Measurements from ENCODE around the gene CCDC157. TPM values are rescaled to one million over a fixed set of nuclear protein-coding genes. Genes with fewer than 3 reads are reported as not detected.
A peak's percentile ranks its signal among the peaks of the same experiment; 100 is the strongest.

The CCDC157 gene
- polyA plus RNA-seq, 2 donors: 1.6 to 2.2 TPM

DNA sequence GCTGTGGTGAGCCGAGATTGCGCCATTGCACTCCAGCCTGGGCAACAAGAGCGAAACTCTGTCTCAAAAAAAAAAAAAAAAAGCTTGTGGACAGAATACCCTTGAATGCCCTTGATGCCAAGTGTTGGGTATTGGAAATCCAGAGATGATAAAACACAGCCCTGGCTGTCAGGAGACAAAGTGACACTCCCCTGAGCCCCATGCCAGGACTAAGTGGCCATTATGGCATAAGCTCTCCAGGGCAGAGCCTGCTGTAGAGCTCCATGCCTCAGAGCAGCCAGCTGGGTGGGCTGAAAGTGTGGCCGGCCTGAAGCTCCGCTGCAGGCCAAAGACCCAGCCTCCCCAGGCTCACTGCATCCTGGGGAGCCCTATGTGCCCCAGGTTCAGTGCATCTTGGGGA, 25.5 kb downstream of the CCDC157 start:
- H3K36me3 ChIP-seq (ENCODE audit: control insufficient read depth in 2 of 2, insufficient read depth in 2 of 2, low read length in 1 of 2): peaks cover 0 to 19% of the 10 kb centered on the region in 2 donors

DNA sequence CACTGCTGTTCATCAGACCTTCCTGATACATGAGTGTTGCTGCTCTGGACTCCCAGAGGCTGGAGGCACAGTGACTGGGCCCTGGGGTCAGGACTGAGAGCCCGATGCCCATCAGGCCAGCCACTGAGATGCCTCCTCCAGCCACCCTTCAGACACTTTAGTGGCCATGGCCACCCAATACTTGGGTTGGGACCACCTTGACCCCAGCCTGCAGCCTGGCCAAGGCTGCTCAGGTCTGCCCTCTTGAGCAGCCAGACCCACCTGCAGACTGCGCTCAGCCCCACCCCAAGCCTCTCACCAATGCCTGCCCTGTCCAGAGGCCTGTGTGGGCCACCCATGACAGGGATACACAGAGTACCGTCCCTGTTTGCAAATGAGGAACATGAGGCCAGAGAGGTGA, 26.3 kb downstream of the CCDC157 start:
- peaks cover 0 to 15% of the 10 kb centered on the region in 2 donors for H3K36me3 ChIP-seq (ENCODE audit: control insufficient read depth in 2 of 2, insufficient read depth in 2 of 2, low read length in 1 of 2)
- H3K9me3 ChIP-seq (ENCODE audit: control insufficient read depth in 2 of 2, insufficient read depth in 1 of 2, low read depth in 1 of 2, low read length in 1 of 2): no peaks in the 10 kb centered on the region
- no peak overlapping the region for H3K4me3 ChIP-seq (ENCODE audit: low read depth in 1 of 2, low read length in 2 of 2)
- peaks cover 0 to 9% of the 10 kb centered on the region in 2 donors for H3K4me1 ChIP-seq (ENCODE audit: control insufficient read depth in 2 of 2, insufficient read depth in 2 of 2, low read length in 1 of 2)
- H3K27ac ChIP-seq (ENCODE audit: low read depth in 2 of 2, low read length in 1 of 2): no peak overlapping the region
- H3K27me3 ChIP-seq (ENCODE audit: control insufficient read depth in 1 of 2, insufficient read depth in 2 of 2, low read length in 2 of 2): no peaks in the 10 kb centered on the region
- 64 to 87% methylated on average over 3 of the region's 3 CpGs for WGBS, 2 donors

More for the DNA sequence above, 25.5 kb downstream of the CCDC157 start:
- no peaks in the 10 kb centered on the region for H3K27me3 ChIP-seq (ENCODE audit: control insufficient read depth in 1 of 2, insufficient read depth in 2 of 2, low read length in 2 of 2)
- 95 to 99% methylated on average over 5 of the region's 5 CpGs for WGBS, 2 donors
- H3K4me3 ChIP-seq (ENCODE audit: low read depth in 1 of 2, low read length in 2 of 2): no peak overlapping the region
- H3K27ac ChIP-seq (ENCODE audit: low read depth in 2 of 2, low read length in 1 of 2): no peak overlapping the region
- H3K4me1 ChIP-seq (ENCODE audit: control insufficient read depth in 2 of 2, insufficient read depth in 2 of 2, low read length in 1 of 2): peaks cover 0 to 6% of the 10 kb centered on the region in 2 donors
- H3K9me3 ChIP-seq (ENCODE audit: control insufficient read depth in 2 of 2, insufficient read depth in 1 of 2, low read depth in 1 of 2, low read length in 1 of 2): no peaks in the 10 kb centered on the region

DNA sequence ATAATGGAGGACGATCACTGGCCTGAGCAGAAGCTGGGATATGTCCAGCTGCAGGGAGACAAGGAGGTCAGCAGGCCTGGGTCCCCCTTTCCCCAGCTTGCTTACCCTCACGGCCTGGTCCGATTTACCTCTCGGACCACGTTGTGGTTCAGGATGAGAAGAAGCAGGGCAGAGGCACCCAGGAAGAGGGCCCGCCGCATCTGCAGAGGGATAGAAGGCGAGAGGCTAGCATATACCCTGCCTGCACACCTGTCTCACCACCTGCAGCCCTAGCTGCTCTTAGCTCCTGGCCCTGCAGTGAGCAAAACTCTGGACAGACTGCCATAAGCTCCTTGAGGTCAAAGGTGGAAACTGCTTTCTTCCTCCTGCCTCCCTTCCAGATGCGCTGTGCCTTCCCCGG, 29.1 kb downstream of the CCDC157 start:
- Histone ChIP-seq H3K4me3 (ENCODE audit: low read depth in 1 of 2, low read length in 2 of 2) (no peak overlapping the region), H3K9me3 (ENCODE audit: control insufficient read depth in 2 of 2, insufficient read depth in 1 of 2, low read depth in 1 of 2, low read length in 1 of 2) (no peaks in the 10 kb centered on the region), H3K36me3 (ENCODE audit: control insufficient read depth in 2 of 2, insufficient read depth in 2 of 2, low read length in 1 of 2) (peaks cover 0 to 7% of the 10 kb centered on the region in 2 donors), H3K4me1 (ENCODE audit: control insufficient read depth in 2 of 2, insufficient read depth in 2 of 2, low read length in 1 of 2) (peaks cover 0 to 9% of the 10 kb centered on the region in 2 donors), H3K27me3 (ENCODE audit: control insufficient read depth in 1 of 2, insufficient read depth in 2 of 2, low read length in 2 of 2) (no peaks in the 10 kb centered on the region), H3K27ac (ENCODE audit: low read depth in 2 of 2, low read length in 1 of 2) (no peak overlapping the region)
- WGBS, 2 donors: 89 to 93% methylated on average over 10 of the region's 10 CpGs

DNA sequence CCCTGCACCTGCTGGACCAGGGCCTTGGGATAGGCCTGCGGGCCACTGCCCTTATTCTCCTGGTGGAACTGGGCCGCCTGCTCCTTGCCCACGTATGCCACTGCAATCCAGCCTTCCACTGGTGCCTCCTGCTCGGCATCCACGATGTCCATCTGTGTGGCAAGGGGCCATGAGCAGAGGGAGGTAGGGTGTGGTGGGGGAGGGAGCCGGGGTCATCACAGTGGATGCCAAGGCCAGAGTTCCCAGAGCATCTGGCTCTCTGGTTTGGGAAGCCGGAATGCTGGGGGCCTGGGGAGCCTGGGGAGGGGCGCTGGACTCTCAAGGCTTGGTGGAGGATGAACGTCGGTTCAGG, 29.8 kb downstream of the CCDC157 start:
- peak overlapping the region; percentile 80 to 84 for H3K27ac ChIP-seq (ENCODE audit: low read depth in 2 of 2, low read length in 1 of 2)

DNA sequence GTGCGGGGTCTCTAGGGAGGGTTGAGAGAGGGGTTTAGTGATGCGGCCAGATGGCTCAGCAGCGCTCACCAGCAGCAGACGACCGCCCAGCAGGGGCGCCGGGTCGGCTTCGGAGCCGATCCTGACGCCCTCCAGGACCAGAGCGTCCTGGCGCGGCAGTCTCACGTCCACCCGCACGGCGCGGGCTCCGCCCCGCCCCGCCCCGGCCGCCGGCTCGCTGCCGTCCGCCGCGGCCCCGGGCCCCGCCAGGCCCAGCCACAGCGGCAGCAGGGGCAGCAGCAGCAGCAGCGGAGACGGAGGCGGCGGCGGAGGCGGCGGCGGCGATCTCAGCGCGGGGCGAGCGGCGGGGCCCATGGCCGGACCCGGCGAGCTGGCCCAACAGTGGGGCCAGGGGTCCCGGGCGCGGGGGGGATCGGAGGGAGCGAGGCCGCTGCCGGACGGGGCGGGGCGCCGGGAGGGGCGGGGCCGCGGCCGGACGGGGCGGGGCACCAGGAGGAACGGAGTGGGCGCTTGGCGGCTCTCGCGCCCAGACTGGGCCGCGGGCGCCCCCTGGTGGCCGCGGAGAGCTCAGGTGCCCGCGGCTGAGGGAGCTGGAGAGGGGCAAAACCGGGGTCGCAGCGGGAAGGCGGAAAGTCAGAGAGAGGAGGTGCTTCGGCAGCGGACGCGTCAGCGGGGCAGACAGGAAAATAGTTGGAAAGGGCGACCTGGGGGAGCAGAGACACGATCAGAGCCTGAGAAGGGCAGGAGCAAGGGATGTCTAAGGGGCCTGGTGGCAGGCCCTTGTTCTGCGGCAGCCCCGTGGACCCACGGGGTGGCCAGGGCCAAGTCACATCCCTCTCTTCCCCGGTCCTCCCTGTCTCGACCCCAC, 30.4 kb downstream of the CCDC157 start, which contains the start of gene RNF215:
RNF215 (minus strand) TSS at position 452 of the 868 bp plus-strand sequence; CDS start at position 354, 98 bp downstream.
- H3K4me1 ChIP-seq (ENCODE audit: control insufficient read depth in 2 of 2, insufficient read depth in 2 of 2, low read length in 1 of 2): peaks cover 0 to 9% of the 10 kb centered on the region in 2 donors
- H3K36me3 ChIP-seq (ENCODE audit: control insufficient read depth in 2 of 2, insufficient read depth in 2 of 2, low read length in 1 of 2): no peaks in the 10 kb centered on the region
- no peaks in the 10 kb centered on the region for H3K27me3 ChIP-seq (ENCODE audit: control insufficient read depth in 1 of 2, insufficient read depth in 2 of 2, low read length in 2 of 2)
- peak within 1 kb of the TSS; percentile 63 to 75 for H3K4me3 ChIP-seq (ENCODE audit: low read depth in 1 of 2, low read length in 2 of 2)
- H3K9me3 ChIP-seq (ENCODE audit: control insufficient read depth in 2 of 2, insufficient read depth in 1 of 2, low read depth in 1 of 2, low read length in 1 of 2): no peaks in the 10 kb centered on the region
- WGBS, 2 donors: 1 to 2% methylated on average over 52 to 95 of the region's 95 CpGs
- H3K27ac ChIP-seq (ENCODE audit: low read depth in 2 of 2, low read length in 1 of 2): peak within 1 kb of the TSS; percentile 80 to 84

More for the DNA sequence above, 29.8 kb downstream of the CCDC157 start:
- no peaks in the 10 kb centered on the region for H3K9me3 ChIP-seq (ENCODE audit: control insufficient read depth in 2 of 2, insufficient read depth in 1 of 2, low read depth in 1 of 2, low read length in 1 of 2)
- H3K27me3 ChIP-seq (ENCODE audit: control insufficient read depth in 1 of 2, insufficient read depth in 2 of 2, low read length in 2 of 2): no peaks in the 10 kb centered on the region
- H3K36me3 ChIP-seq (ENCODE audit: control insufficient read depth in 2 of 2, insufficient read depth in 2 of 2, low read length in 1 of 2): peaks cover 0 to 4% of the 10 kb centered on the region in 2 donors
- H3K4me3 ChIP-seq (ENCODE audit: low read depth in 1 of 2, low read length in 2 of 2): peak overlapping the region; percentile 63 to 75
- WGBS, 2 donors: 22 to 26% methylated on average over 10 of the region's 10 CpGs
- H3K4me1 ChIP-seq (ENCODE audit: control insufficient read depth in 2 of 2, insufficient read depth in 2 of 2, low read length in 1 of 2): peaks cover 0 to 9% of the 10 kb centered on the region in 2 donors

DNA sequence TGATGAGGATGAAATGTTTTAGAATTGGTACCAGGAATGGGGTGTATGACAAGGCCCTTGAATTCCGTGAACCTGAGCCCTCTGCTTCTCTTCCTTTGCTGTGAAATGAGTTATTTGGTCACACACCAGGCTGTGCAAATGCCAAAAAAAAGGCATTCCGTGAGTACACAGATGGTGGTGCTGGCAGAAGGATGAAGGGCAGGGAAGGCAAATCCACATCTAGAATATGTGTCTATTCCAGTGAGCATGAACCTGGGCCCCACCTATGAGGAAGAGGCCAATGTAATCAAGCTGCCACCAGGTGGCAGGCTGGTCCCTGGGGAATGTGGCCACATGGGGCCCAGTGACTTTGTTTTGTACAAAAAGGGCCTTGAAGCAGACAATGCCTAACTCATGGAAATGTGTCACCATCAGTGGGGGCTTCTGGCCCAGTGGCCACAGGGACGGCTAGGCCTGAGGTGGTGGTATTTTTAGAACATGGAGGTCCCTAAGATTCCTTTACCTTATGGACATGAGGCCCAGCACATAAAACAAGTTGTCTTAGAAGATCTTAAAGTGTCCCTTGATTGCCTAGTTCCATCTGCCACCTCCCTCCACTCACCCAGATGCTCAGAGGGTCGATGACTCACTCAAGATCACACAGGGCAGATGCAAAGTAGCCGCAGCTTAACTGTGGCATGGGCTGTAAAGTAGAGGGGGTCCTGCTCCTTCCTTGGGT, 34.3 kb downstream of the CCDC157 start:
- Histone ChIP-seq H3K36me3 (ENCODE audit: control insufficient read depth in 2 of 2, insufficient read depth in 2 of 2, low read length in 1 of 2) (no peaks in the 10 kb centered on the region), H3K4me3 (ENCODE audit: low read depth in 1 of 2, low read length in 2 of 2) (no peak overlapping the region), H3K27ac (ENCODE audit: low read depth in 2 of 2, low read length in 1 of 2) (no peak overlapping the region), H3K9me3 (ENCODE audit: control insufficient read depth in 2 of 2, insufficient read depth in 1 of 2, low read depth in 1 of 2, low read length in 1 of 2) (no peaks in the 10 kb centered on the region), H3K27me3 (ENCODE audit: control insufficient read depth in 1 of 2, insufficient read depth in 2 of 2, low read length in 2 of 2) (no peaks in the 10 kb centered on the region), H3K4me1 (ENCODE audit: control insufficient read depth in 2 of 2, insufficient read depth in 2 of 2, low read length in 1 of 2) (peaks cover 0 to 9% of the 10 kb centered on the region in 2 donors)
- 55 to 60% methylated on average over 5 of the region's 5 CpGs for WGBS, 2 donors

DNA sequence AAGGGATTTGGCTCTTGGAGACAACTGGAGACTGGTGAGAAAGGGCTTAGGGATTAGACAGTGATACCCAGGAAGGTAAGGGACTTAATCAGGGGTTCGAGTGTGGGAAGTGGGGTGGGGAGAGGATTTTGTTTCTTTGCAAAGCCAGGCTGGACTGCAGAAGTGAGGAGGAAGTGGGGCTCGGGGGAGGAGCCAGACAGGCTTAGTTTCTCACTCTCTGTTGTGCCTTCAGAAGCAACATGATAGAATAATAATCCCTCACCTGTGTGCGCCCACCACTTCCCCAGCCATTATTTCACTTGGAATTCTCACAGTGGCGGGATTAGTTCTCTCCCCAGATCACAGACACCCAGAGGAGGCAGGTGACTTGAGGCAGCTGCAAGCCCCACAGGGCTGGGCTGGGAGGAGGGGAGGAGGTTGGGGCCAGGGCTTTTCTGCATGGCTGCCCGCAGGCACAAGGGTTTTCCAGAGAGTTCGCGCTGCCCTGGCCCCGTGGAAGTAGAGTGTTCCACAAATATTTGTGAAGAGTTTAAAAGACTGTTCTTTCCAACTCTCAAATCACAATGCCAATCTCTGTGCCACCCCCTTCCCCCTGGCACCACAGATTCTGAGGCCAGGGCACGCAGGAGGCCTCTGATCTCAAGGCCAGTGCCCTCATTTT, 36.0 kb downstream of the CCDC157 start:
- WGBS, 2 donors: 51 to 63% methylated on average over 9 of the region's 9 CpGs
- no peak overlapping the region for H3K27ac ChIP-seq (ENCODE audit: low read depth in 2 of 2, low read length in 1 of 2)
- H3K9me3 ChIP-seq (ENCODE audit: control insufficient read depth in 2 of 2, insufficient read depth in 1 of 2, low read depth in 1 of 2, low read length in 1 of 2): no peaks in the 10 kb centered on the region
- no peaks in the 10 kb centered on the region for H3K36me3 ChIP-seq (ENCODE audit: control insufficient read depth in 2 of 2, insufficient read depth in 2 of 2, low read length in 1 of 2)
- peaks cover 0 to 3% of the 10 kb centered on the region in 2 donors for H3K4me1 ChIP-seq (ENCODE audit: control insufficient read depth in 2 of 2, insufficient read depth in 2 of 2, low read length in 1 of 2)
- no peaks in the 10 kb centered on the region for H3K27me3 ChIP-seq (ENCODE audit: control insufficient read depth in 1 of 2, insufficient read depth in 2 of 2, low read length in 2 of 2)
- no peak overlapping the region for H3K4me3 ChIP-seq (ENCODE audit: low read depth in 1 of 2, low read length in 2 of 2)

DNA sequence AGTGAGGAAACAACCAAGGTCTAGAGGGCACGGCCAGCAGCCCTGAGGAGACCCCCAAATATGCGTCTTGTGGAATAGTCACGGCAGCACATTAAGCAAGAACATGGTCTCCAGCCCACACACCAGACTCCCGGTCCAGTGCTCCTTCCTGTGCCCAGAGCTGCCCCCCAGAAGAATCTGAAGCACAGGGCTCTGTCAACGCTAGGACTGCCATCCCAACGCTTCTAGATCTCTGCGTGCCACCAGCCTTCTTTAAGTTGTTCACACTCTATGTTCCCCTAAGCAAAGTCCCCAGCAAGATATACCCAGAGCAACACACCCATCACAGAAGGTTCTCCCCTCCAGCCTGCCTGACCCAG, 36.5 kb downstream of the CCDC157 start:
- Histone ChIP-seq H3K9me3 (ENCODE audit: control insufficient read depth in 2 of 2, insufficient read depth in 1 of 2, low read depth in 1 of 2, low read length in 1 of 2) (no peaks in the 10 kb centered on the region), H3K36me3 (ENCODE audit: control insufficient read depth in 2 of 2, insufficient read depth in 2 of 2, low read length in 1 of 2) (no peaks in the 10 kb centered on the region), H3K27ac (ENCODE audit: low read depth in 2 of 2, low read length in 1 of 2) (no peak overlapping the region), H3K27me3 (ENCODE audit: control insufficient read depth in 1 of 2, insufficient read depth in 2 of 2, low read length in 2 of 2) (no peaks in the 10 kb centered on the region), H3K4me1 (ENCODE audit: control insufficient read depth in 2 of 2, insufficient read depth in 2 of 2, low read length in 1 of 2) (peaks cover 0 to 8% of the 10 kb centered on the region in 2 donors), H3K4me3 (ENCODE audit: low read depth in 1 of 2, low read length in 2 of 2) (no peak overlapping the region)
- 85% methylated on average over 7 of the region's 7 CpGs for WGBS, 2 donors

DNA sequence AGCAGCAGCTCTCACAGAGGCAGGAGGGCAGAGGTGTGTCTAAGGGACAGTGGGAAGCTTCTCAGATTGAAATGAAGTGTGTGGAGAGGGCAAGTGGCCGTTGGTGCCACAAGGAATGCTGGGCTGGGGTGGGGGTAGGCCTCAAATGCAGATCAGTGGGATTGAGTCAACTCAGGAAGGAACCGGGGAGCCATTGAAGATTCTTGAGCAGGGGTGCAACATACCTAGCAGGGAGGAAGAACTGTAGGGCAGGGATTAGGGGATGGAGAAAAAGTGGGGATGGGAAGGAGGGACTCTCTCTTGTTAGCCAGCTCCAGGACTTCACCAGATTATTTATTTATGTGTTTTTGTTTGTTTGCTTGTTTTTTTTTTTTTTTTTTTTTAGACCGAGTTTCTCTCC, 37.1 kb downstream of the CCDC157 start:
- Histone ChIP-seq H3K9me3 (ENCODE audit: control insufficient read depth in 2 of 2, insufficient read depth in 1 of 2, low read depth in 1 of 2, low read length in 1 of 2) (no peaks in the 10 kb centered on the region), H3K36me3 (ENCODE audit: control insufficient read depth in 2 of 2, insufficient read depth in 2 of 2, low read length in 1 of 2) (no peaks in the 10 kb centered on the region), H3K27me3 (ENCODE audit: control insufficient read depth in 1 of 2, insufficient read depth in 2 of 2, low read length in 2 of 2) (no peaks in the 10 kb centered on the region), H3K4me1 (ENCODE audit: control insufficient read depth in 2 of 2, insufficient read depth in 2 of 2, low read length in 1 of 2) (peaks cover 2 to 11% of the 10 kb centered on the region in 2 donors), H3K4me3 (ENCODE audit: low read depth in 1 of 2, low read length in 2 of 2) (no peak overlapping the region), H3K27ac (ENCODE audit: low read depth in 2 of 2, low read length in 1 of 2) (no peak overlapping the region)
- WGBS, 2 donors: 83 to 84% methylated on average over 2 to 3 of the region's 3 CpGs

All from esophagus (tissue), 2 donors.